ENCODE results near the gene PLEKHM3. TPM values are rescaled to one million over a fixed set of nuclear protein-coding genes. Genes with fewer than 3 reads are reported as not detected.

PLEKHM3 gene
- total and polyA plus RNA-seq, 2 of the 13 experiments (the other 11 are each of a cell fraction or from before 2014, with no cell fraction given): 4.5 to 4.7 TPM

- TF ChIP-seq AGO1 (IDR thresholded peaks at IDR 0.05; ENCODE audit: low read depth, low read length, poor library complexity, severe bottlenecking) (no peak), SMAD9 (CRISPR knock-in tag; IDR thresholded peaks at IDR 0.05) (no peak), DBP (CRISPR knock-in tag; IDR thresholded peaks at IDR 0.05; ENCODE audit: not compliant biosample characterization) (no peak), ZNF7 (CRISPR knock-in tag; IDR thresholded peaks at IDR 0.05) (no peak), ZNF878 (CRISPR knock-in tag; IDR thresholded peaks at IDR 0.05) (no peak), REL (CRISPR knock-in tag; conservative IDR thresholded peaks at IDR 0.05) (no peak), ZBTB43 (CRISPR knock-in tag; conservative IDR thresholded peaks at IDR 0.05) (no peak), ZNF558 (CRISPR knock-in tag; IDR thresholded peaks at IDR 0.05; ENCODE audit: borderline replicate concordance) (no peak), ZNF354B (CRISPR knock-in tag; IDR thresholded peaks at IDR 0.05) (no peak), YEATS4 (CRISPR knock-in tag; IDR thresholded peaks at IDR 0.05; ENCODE audit: borderline replicate concordance) (no peak; the same call in 1 of the 2 replicates), PRDM4 (CRISPR knock-in tag; IDR thresholded peaks at IDR 0.05; ENCODE audit: borderline replicate concordance) (no peak), ZNF3 (CRISPR knock-in tag; IDR thresholded peaks at IDR 0.05) (peak; percentile 53; the same call in 1 of the 2 replicates), BHLHE40 (IDR thresholded peaks at IDR 0.05; ENCODE audit: low read length) (no peak), ZSCAN21 (CRISPR knock-in tag; IDR thresholded peaks at IDR 0.05; ENCODE audit: borderline replicate concordance) (no peak), HOXA7 (CRISPR knock-in tag; IDR thresholded peaks at IDR 0.05) (no peak), HOXA3 (CRISPR knock-in tag; IDR thresholded peaks at IDR 0.05) (peak; percentile 87), TMF1 (CRISPR knock-in tag; IDR thresholded peaks at IDR 0.05; ENCODE audit: low read depth) (no peak), NCOR1 (IDR thresholded peaks at IDR 0.05; ENCODE audit: borderline replicate concordance, low read length) (peak; percentile 80), ZNF776 (CRISPR knock-in tag; IDR thresholded peaks at IDR 0.05) (no peak), KDM1A (CRISPR knock-in tag; IDR thresholded peaks at IDR 0.05) (no peak), NAIF1 (CRISPR knock-in tag; IDR thresholded peaks at IDR 0.05; ENCODE audit: borderline replicate concordance) (no peak), HNRNPK (IDR thresholded peaks at IDR 0.05; ENCODE audit: low read depth, low read length, poor library complexity, severe bottlenecking) (no peak), ZNF501 (CRISPR knock-in tag; IDR thresholded peaks at IDR 0.05) (peak; percentile 86), ZNF530 (CRISPR knock-in tag; IDR thresholded peaks at IDR 0.05; ENCODE audit: low read depth) (no peak), SSRP1 (CRISPR knock-in tag; IDR thresholded peaks at IDR 0.05) (0 out of 2 replicates have a peak, but pooled peaks have one; percentile 16), XRCC5 (optimal IDR thresholded peaks at IDR 0.05; ENCODE audit: low read length) (peak; percentile 54)
These were observed 127.6 kb downstream of the PLEKHM3 start (continued) for GRCh38 chr2:207897541-207898353.

Data from HepG2 (cell line).